AG09309 (cell line): Measurements from ENCODE around the gene POLD1.

ENCODE experiments used
- DNase-seq: peaks from one replicate; pipeline ENCODE4 v3.0.0-alpha.2; 2010; ENCODE audit warnings: low read depth
- H3K4me3 ChIP-seq: 2 replicates; pipeline ENCODE4 v1.5.1; 2011; ENCODE audit warnings: mild to moderate bottlenecking, low read depth, low read length, moderate library complexity; ENCODE audit not compliant: control insufficient read depth
- CTCF ChIP-seq: IDR thresholded peaks from 2 replicates; pipeline ENCODE4 v1.5.1; 2011; ENCODE audit warnings: mild to moderate bottlenecking, low read depth, low read length, inconsistent platforms; ENCODE audit not compliant: insufficient read depth, control insufficient read depth; ENCODE audit errors: missing control alignments

The POLD1 gene

GRCh38 chr19:50460161-50460765 is 76.1 kb downstream of the POLD1 start:
- no peak overlapping the region for H3K4me3 ChIP-seq
- no peak for TF ChIP-seq CTCF
- no peak for DNase-seq

GRCh38 chr19:50461066-50461875 is 77.1 kb downstream of the POLD1 start:
- H3K4me3 ChIP-seq: no peak overlapping the region
- TF ChIP-seq CTCF: peak; percentile 89
- DNase-seq: peak; percentile 20

GRCh38 chr19:50462970-50463369 is 78.8 kb downstream of the POLD1 start:
- TF ChIP-seq CTCF: no peak
- DNase-seq: no peak
- no peak overlapping the region for H3K4me3 ChIP-seq

GRCh38 chr19:50464348-50464747 is 80.2 kb downstream of the POLD1 start:
- no peak for TF ChIP-seq CTCF
- H3K4me3 ChIP-seq: no peak overlapping the region
- no peak for DNase-seq

GRCh38 chr19:50465000-50465399 is 80.9 kb downstream of the POLD1 start:
- TF ChIP-seq CTCF: no peak
- DNase-seq: no peak
- no peak overlapping the region for H3K4me3 ChIP-seq

GRCh38 chr19:50465986-50466705 is 82.0 kb downstream of the POLD1 start:
- no peak overlapping the region for H3K4me3 ChIP-seq
- no peak for TF ChIP-seq CTCF
- no peak for DNase-seq
